ENCODE measurements around the gene MRTO4. TPM values are rescaled to one million over a fixed set of nuclear protein-coding genes. Genes with fewer than 3 reads are reported as not detected.

MRTO4 gene
- total RNA-seq, 1 experiment from 2014 or later: 145 TPM

- DNase-seq (ENCODE audit: low spot score): peak; percentile 70
- ChIA-PET POLR2A (ENCODE audit: low non-redundant PET) (interaction anchor here (0.6 kb wide), 1 partner anchor 11 kb away, joined by 4 read pairs; the partner anchor contains the start of genes EMC1 and MRTO4), CTCF (no interaction called here)
- Histone ChIP-seq H3K36me3 (ENCODE audit: insufficient read depth, low read length, poor library complexity, severe bottlenecking) (peaks cover 82% of the 10 kb centered on the region), H3K4me1 (ENCODE audit: insufficient read depth, low read length, poor library complexity, severe bottlenecking) (no peaks in the 10 kb centered on the region), H3K4me3 (ENCODE audit: low read depth, low read length, poor library complexity, severe bottlenecking) (no peak overlapping the region), H3K27me3 (replicated peaks; ENCODE audit: insufficient read depth, low read depth, low read length, poor library complexity) (no peaks in the 10 kb centered on the region), H3K27ac (ENCODE audit: low read depth, low read length, poor library complexity, severe bottlenecking) (no peak overlapping the region), H3K9me3 (ENCODE audit: low read depth, low read length, poor library complexity, severe bottlenecking) (no peaks in the 10 kb centered on the region)
- TF ChIP-seq EZH2 (IDR thresholded peaks at IDR 0.05; ENCODE audit: borderline replicate concordance, low read depth, low read length, poor library complexity, severe bottlenecking): no peak
- TF ChIP-seq, protein P1, sequence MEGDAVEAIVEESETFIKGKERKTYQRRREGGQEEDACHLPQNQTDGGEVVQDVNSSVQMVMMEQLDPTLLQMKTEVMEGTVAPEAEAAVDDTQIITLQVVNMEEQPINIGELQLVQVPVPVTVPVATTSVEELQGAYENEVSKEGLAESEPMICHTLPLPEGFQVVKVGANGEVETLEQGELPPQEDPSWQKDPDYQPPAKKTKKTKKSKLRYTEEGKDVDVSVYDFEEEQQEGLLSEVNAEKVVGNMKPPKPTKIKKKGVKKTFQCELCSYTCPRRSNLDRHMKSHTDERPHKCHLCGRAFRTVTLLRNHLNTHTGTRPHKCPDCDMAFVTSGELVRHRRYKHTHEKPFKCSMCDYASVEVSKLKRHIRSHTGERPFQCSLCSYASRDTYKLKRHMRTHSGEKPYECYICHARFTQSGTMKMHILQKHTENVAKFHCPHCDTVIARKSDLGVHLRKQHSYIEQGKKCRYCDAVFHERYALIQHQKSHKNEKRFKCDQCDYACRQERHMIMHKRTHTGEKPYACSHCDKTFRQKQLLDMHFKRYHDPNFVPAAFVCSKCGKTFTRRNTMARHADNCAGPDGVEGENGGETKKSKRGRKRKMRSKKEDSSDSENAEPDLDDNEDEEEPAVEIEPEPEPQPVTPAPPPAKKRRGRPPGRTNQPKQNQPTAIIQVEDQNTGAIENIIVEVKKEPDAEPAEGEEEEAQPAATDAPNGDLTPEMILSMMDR (conservative IDR thresholded peaks at IDR 0.05; ENCODE audit: low read depth, low read length): peak; percentile 89
- BruUV-seq (replicated peaks): no TSS peak
- intact Hi-C loops (cut with micrococcal nuclease; ENCODE audit: unreplicated experiment): no loop called here
Observed at GRCh38 chr1:19240673-19241538, 10.7 kb upstream of the MRTO4 start.

- POLR2A ChIA-PET (ENCODE audit: low non-redundant PET): interaction anchor here (0.6 to 0.9 kb wide), 2 partner anchors 9 to 31 kb away, joined by 4 to 5 read pairs; no protein-coding TSS in a partner anchor
- CTCF ChIA-PET: no interaction called here
- BruUV-seq (replicated peaks): TSS peak; percentile 81
- Histone ChIP-seq H3K36me3 (ENCODE audit: insufficient read depth, low read length, poor library complexity, severe bottlenecking) (peaks cover 19% of the 10 kb centered on the region), H3K27ac (ENCODE audit: low read depth, low read length, poor library complexity, severe bottlenecking) (peak overlapping the region; percentile 99), H3K27me3 (replicated peaks; ENCODE audit: insufficient read depth, low read depth, low read length, poor library complexity) (no peaks in the 10 kb centered on the region), H3K4me1 (ENCODE audit: insufficient read depth, low read length, poor library complexity, severe bottlenecking) (peaks cover 25% of the 10 kb centered on the region), H3K9me3 (ENCODE audit: low read depth, low read length, poor library complexity, severe bottlenecking) (no peaks in the 10 kb centered on the region), H3K4me3 (ENCODE audit: low read depth, low read length, poor library complexity, severe bottlenecking) (peak overlapping the region; percentile 84)
- TF ChIP-seq, protein P1 (conservative IDR thresholded peaks at IDR 0.05; ENCODE audit: low read depth, low read length): no peak
- TF ChIP-seq EZH2 (IDR thresholded peaks at IDR 0.05; ENCODE audit: borderline replicate concordance, low read depth, low read length, poor library complexity, severe bottlenecking): no peak
- DNase-seq (ENCODE audit: low spot score): no peak
- intact Hi-C loops (cut with micrococcal nuclease; ENCODE audit: unreplicated experiment): loop anchor here (2.0 kb wide), 2 partner anchors 62 to 402 kb away; partner anchors contain the start of genes AKR7A2 and SLC66A1
Observed at GRCh38 chr1:19250629-19251304, 838 bp upstream of the MRTO4 start.

DNA sequence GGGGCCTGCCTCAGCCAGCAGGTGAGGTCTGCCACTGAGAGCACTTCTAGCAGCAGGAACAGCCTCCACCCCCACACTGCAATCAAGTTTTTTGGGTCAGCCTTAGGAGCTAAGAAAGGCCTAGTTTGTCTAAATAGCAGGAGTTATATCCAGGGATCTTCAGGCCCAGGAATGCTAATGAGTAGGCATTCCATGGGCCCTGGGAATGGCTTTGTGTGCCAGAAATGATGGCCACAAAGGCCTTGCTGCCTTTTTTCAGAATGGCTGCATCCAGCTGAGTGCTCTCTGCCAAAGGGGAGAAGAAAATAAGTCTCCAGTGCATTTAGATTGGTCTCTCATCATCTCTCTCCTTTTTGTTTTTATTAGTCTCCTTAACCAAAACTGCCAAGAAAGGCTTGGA lies 2.8 kb downstream of the MRTO4 start:
- no peaks in the 10 kb centered on the region for H3K27me3 ChIP-seq (replicated peaks; ENCODE audit: insufficient read depth, low read depth, low read length, poor library complexity)
- H3K4me1 ChIP-seq (ENCODE audit: insufficient read depth, low read length, poor library complexity, severe bottlenecking): peaks cover 25% of the 10 kb centered on the region
- H3K9me3 ChIP-seq (ENCODE audit: low read depth, low read length, poor library complexity, severe bottlenecking): no peaks in the 10 kb centered on the region
- POLR2A ChIA-PET (ENCODE audit: low non-redundant PET): no interaction called here
- no peak for TF ChIP-seq EZH2 (IDR thresholded peaks at IDR 0.05; ENCODE audit: borderline replicate concordance, low read depth, low read length, poor library complexity, severe bottlenecking)
- TF ChIP-seq, protein P1 (conservative IDR thresholded peaks at IDR 0.05; ENCODE audit: low read depth, low read length): no peak
- H3K4me3 ChIP-seq (ENCODE audit: low read depth, low read length, poor library complexity, severe bottlenecking): no peak overlapping the region
- intact Hi-C loops (cut with micrococcal nuclease; ENCODE audit: unreplicated experiment): no loop called here
- CTCF ChIA-PET: no interaction called here
- no TSS peak for BruUV-seq (replicated peaks)
- DNase-seq (ENCODE audit: low spot score): no peak
- no peak overlapping the region for H3K27ac ChIP-seq (ENCODE audit: low read depth, low read length, poor library complexity, severe bottlenecking)
- peaks cover 54% of the 10 kb centered on the region for H3K36me3 ChIP-seq (ENCODE audit: insufficient read depth, low read length, poor library complexity, severe bottlenecking)
